ENCODE data around the gene RRAGC. TPM values are rescaled to one million over a fixed set of nuclear protein-coding genes. Genes with fewer than 3 reads are reported as not detected.

Gene RRAGC, protein sequence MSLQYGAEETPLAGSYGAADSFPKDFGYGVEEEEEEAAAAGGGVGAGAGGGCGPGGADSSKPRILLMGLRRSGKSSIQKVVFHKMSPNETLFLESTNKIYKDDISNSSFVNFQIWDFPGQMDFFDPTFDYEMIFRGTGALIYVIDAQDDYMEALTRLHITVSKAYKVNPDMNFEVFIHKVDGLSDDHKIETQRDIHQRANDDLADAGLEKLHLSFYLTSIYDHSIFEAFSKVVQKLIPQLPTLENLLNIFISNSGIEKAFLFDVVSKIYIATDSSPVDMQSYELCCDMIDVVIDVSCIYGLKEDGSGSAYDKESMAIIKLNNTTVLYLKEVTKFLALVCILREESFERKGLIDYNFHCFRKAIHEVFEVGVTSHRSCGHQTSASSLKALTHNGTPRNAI
- 10.1 and 11.5 TPM in 2 replicates for total RNA-seq (2014; rRNA removed; shearing (Covaris generic))

DNA sequence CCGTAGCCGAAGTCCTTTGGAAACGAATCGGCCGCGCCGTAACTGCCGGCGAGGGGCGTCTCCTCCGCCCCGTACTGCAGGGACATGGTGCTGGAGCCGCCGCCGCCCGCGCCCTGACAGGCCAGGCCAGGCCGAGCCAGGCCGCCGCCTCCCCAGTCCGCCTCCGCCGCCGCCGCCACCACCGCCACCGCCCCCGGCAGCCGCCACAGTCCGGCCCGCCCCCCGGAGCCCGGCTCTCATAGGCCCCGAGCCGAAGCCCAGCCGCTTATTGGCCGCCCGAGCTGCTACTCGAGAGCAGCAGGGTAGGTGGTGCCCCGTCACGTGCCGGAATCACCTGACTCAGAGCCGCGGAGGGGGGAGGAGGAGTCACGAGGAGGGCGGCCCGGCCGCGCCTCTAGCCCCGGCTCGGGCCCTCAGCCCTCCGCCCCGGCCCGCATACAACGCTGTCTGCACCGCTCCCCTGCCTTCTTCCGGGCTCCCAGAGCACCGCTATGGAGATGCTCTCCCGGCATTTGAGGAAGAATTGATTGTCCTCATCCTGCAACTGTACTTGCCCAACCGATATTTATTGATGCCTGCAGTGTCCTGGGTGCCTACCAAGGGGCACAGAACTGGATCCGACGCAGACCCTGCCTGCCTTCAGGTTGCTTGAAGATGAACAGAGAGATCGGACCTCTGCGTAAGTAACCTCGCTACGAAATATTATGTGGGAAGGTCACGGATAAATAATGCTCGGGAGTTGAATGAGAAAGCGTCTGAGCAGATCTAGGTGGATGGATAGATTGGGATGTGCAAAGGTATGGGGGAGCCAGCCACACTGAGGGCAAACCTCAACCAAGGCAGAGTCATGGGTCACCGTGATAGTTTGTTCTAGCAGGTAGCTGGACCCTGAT is at the start of gene RRAGC:
TSS of gene RRAGC (minus strand) at position 212 of the 893 bp plus-strand sequence. CDS start at position 86, 126 bp downstream.
- DNase-seq (ENCODE audit: low read depth): peak; percentile 100

- DNase-seq (ENCODE audit: low read depth): no peak
Observed at GRCh38 chr1:38908821-38909220, 49.2 kb upstream of the RRAGC start.

DNA sequence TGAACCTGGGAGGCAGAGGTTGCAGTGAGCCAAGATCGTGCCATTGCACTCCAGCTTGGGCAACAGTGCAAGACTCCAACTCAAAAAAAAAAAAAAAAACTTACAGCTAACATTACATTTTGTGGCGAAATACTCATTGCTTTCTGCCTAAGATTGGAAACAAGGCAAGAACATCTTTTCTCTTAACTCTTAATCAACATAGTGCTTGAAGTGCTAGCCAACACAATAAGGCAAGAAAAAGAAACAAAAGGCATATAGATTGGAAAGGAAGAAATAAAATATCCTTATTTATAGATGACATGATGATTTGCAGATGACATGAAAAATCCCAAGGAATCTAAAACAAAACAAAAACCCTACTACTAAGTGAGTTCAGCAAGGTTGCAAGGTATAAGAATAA is 46.4 kb upstream of the RRAGC start:
- no peak for DNase-seq (ENCODE audit: low read depth)

DNA sequence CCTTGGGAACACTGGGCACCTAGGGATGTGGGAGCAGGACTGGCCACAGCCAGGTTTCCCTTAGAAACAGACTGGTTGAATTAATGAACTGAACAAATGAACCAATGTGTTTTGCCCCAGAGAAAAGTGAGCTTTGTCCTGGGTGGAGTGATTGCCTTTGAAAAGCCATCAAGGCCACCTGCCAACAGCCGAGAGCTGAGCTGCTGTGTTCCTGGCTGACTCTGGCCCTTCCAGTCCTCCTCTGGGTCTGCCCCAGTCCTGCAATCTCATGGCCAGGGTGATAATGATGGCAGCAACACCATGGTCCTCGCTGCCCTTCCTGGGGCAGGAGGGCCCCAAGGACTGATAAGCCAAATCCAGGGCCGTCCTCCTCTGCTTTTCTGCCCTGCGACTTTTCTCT is 40.0 kb upstream of the RRAGC start:
- no peak for DNase-seq (ENCODE audit: low read depth)

- DNase-seq (ENCODE audit: low read depth): no peak
Observed at GRCh38 chr1:38898653-38899230, 39.2 kb upstream of the RRAGC start.

- no peak for DNase-seq (ENCODE audit: low read depth)
Observed at GRCh38 chr1:38896169-38896568, 36.6 kb upstream of the RRAGC start.

DNA sequence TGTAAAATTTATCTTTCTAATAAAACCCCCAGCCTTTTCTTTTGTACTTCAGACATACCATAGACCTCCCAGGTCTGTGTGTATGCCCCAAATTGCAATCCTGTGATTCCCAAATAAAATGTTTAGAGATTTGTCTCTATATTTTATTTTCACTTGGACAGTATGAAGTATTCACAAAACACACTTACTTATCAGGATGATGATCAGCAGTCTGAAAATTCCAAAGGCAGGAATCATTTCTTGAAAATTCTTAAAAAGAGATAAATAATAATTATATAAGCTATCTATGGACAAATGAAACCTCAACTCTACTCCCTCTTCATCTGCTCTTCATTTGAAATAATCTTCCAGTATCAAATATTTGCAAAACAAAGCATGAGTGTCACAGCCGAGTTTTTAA is 33.4 kb upstream of the RRAGC start:
- no peak for DNase-seq (ENCODE audit: low read depth)

- no peak for DNase-seq (ENCODE audit: low read depth)
Observed at GRCh38 chr1:38891753-38892152, 32.2 kb upstream of the RRAGC start.

DNA sequence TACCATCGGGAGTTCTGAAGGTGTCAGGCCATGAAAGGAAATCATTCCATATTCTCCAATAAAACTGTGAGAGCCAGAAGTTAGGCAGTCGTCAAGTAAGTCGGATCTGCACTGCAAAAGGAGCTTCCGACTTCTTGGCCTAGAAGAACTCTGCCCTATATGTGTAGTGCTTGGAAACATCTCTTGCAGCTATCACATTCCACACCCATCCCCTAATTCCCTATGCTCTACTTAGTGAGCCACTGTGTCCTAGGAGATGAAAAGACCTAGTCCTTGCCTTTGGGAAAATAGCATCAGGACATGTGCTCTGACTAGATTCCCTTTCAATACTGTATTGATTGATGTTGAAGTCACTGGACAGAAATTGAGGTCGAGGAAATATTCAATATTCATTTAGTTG is 30.0 kb upstream of the RRAGC start:
- DNase-seq (ENCODE audit: low read depth): no peak

- no peak for DNase-seq (ENCODE audit: low read depth)
Observed at GRCh38 chr1:38888423-38889333, 29.1 kb upstream of the RRAGC start.

- no peak for DNase-seq (ENCODE audit: low read depth)
Observed at GRCh38 chr1:38885092-38885491, 25.5 kb upstream of the RRAGC start.

- DNase-seq (ENCODE audit: low read depth): no peak
Observed at GRCh38 chr1:38881487-38881886, 21.9 kb upstream of the RRAGC start, which contains the start of gene GJA9. TSS of gene GJA9 (minus strand) at chr1:38881587. CDS start at chr1:38876098, 5,489 bp downstream.

- no peak for DNase-seq (ENCODE audit: low read depth)
Observed at GRCh38 chr1:38875811-38876210, 16.2 kb upstream of the RRAGC start.

GRCh38 chr1:38873027-38873969 is 13.7 kb upstream of the RRAGC start, which contains the start of gene MYCBP:
TSS of gene MYCBP (minus strand) at chr1:38873348. CDS start at chr1:38873305, 43 bp downstream.
- peak; percentile 99 for DNase-seq (ENCODE audit: low read depth)

DNA sequence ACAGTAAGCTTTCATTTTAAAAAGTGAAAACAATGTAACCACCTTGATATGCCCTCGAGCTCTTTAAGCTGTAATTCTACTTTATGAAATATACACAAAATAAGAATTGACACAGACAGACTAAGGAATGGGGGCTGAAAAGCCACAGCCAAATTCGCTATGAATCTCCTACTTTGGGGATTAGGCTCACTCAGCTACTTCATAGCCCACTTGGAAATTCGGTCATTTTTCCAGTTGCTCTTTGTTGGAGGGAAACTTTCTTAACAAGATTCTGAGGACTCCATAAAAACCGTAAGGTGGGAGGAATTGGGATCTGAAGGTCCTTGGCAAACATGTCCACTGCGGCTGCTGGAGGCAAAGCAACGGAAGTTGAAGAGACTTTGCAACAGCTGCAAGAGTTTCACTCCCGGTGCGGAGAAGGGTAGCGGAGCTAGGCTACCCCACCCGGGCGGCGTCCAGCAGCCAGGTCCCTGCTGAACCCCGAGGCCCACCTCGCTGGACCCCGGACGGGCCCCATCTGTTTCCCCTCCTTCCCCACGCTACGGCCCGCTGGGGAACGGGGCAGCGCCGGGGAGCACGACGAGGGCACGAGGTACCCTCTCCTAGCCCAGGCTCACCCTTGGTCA is 12.9 kb upstream of the RRAGC start:
- DNase-seq (ENCODE audit: low read depth): peak; percentile 39

DNA sequence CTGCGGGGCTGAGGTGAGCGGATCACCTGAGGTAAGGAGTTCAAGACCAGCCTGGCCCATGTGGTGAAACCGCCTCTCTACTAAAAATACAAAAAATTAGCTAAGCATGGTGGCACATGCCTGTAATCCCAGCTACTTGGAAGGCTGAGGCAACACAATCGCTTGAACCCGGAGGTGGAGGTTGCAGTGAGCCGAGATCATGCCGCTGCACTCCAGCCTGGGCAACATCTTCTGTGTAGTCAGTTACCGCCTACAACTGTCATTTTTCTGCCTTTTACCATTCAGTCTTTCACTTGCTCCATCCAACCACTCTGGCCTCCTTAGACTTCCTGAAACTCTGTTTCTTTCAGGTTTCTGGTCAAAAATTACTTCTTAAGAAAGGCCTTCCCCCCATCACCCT is 11.4 kb upstream of the RRAGC start:
- no peak for DNase-seq (ENCODE audit: low read depth)

DNA sequence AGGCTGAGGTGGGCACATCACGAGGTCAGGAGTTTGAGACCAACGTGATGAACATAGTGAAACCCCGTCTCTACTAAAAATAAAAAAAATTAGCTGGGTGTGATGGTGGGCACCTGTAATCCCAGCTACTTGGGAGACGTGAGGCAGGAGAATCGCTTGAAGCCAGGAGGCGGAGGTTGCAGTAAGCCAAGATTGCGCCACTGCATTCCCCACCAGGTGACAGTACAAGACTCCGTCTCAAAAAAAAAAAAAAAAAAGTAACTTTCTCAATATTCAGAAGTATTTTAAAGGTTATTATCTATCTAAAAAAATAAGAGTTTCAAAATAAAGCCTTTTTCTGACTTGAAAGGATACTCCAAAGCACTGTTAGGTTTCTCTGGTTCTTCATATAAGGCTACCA is 7.6 kb upstream of the RRAGC start:
- no peak for DNase-seq (ENCODE audit: low read depth)

DNA sequence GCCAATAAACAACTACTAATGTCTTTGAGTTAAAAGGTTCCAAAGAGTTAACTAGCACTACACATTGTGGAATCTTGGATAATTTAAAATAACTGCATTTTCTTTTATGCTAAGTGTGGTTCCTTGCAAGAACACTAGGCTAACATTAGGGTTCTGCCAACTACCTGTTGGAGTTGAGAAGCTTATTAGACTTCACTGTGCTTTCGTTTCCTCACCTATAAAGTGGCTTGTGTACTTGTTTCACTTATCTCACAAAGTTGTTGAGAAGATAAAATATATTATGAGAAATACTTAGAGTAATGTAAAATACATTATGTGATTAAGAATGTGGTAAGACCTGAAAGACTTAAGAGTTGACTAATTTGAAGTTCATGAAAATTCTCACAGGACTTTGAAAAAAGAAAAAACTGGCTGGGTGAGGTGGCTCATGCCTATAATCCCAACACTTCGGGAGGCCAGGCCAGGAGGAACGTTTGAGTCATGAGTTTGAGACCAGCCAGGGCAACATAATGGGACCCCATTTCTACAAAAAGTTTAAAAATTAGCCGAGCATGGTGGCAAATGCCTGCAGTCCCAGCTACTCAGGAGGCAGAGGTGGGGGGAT is 5.6 kb upstream of the RRAGC start:
- no peak for DNase-seq (ENCODE audit: low read depth)

GRCh38 chr1:38860454-38860795 is 853 bp upstream of the RRAGC start:
- no peak for DNase-seq (ENCODE audit: low read depth)

All from Daoy (cell line).